Endothelial cell of umbilical vein (primary cell): ENCODE measurements around the gene GLUD1. TPM values are rescaled to one million over a fixed set of nuclear protein-coding genes. Genes with fewer than 3 reads are reported as not detected.
"Not testable (repeated sequence)": the region's sequence is repeated elsewhere in the genome, so short reads cannot be mapped to it uniquely, and the experiment has no call there.

Source experiments
- BruUV-seq: library from RNA; stranded (reverse); fragments of 400-500 nt; replicated peaks from 2 replicates; lab custom pipeline; 2021; lab: Mats Ljungman, UMichigan
- CTCF ChIA-PET: fragments of 300-600, 350-600 bp; sonication (Branson Sonifier 250); formaldehyde crosslinking; loops from one replicate; lab custom pipeline; 2021; ENCODE audit warnings: antibody characterized with exemption, inconsistent platforms; lab: Charles Lee
- POLR2A ChIA-PET: fragments of 300-600, 350-600 bp; sonication (Branson Sonifier 250); formaldehyde crosslinking; loops from one replicate; lab custom pipeline; 2021; ENCODE audit warnings: antibody characterized with exemption, inconsistent platforms; lab: Charles Lee
- DNase-seq: peaks from one replicate; pipeline ENCODE4 v3.0.0-alpha.2; 2011; ENCODE audit warnings: low read depth, low spot score
- FAIRE-seq: peaks from 2 replicates; lab custom pipeline; 2011; peaks lifted over from hg19 to GRCh38; lab: Jason Lieb, UNC
- H2AFZ ChIP-seq: 2 replicates; pipeline ENCODE4 v1.6.0; 2012; ENCODE audit warnings: low read depth, low read length, control low read depth, inconsistent platforms
- H3K27ac ChIP-seq: 2 replicates; pipeline ENCODE4 v1.5.1; 2011; ENCODE audit warnings: low read depth, mild to moderate bottlenecking, control low read depth, low read length, moderate library complexity; ENCODE audit not compliant: insufficient read depth
- H3K27me3 ChIP-seq, 2 experiments: 2 replicates each; pipeline versions ENCODE4 v1.6.0 to v1.6.1; 2011; ENCODE audit warnings: low read length in 2 of 2, mixed read lengths in 1 of 2; ENCODE audit not compliant: control insufficient read depth in 2 of 2, insufficient read depth in 2 of 2
- H3K36me3 ChIP-seq, 2 experiments: 2 replicates in 1 of 2; 3 replicates in 1 of 2; pipeline ENCODE4 v1.5.1; 2011; ENCODE audit warnings: low read length in 2 of 2, mild to moderate bottlenecking in 1 of 2, moderate library complexity in 1 of 2; ENCODE audit not compliant: control insufficient read depth in 2 of 2, insufficient read depth in 2 of 2; ENCODE audit errors: extremely low read depth in 1 of 2
- H3K4me1 ChIP-seq: 3 replicates; pipeline ENCODE4 v1.5.1; 2011; ENCODE audit warnings: mild to moderate bottlenecking, low read length; ENCODE audit not compliant: control insufficient read depth, insufficient read depth; ENCODE audit errors: extremely low read depth
- H3K4me2 ChIP-seq: 2 replicates; pipeline ENCODE4 v1.6.1; 2011; ENCODE audit warnings: low read length, control low read depth, mixed read lengths; ENCODE audit not compliant: insufficient read depth
- H3K4me3 ChIP-seq, 3 experiments: fragments of 200-600 bp in 1 of 3; sonication (generic), shearing (Covaris generic) in 1 of 3; replicated peaks in 1 of 3; 2 replicates each; pipeline ENCODE4 v1.5.1; 2011 to 2016; ENCODE audit warnings: control low read depth in 3 of 3, low read length in 3 of 3, mild to moderate bottlenecking in 2 of 3, inconsistent platforms in 1 of 3, low read depth in 1 of 3, moderate library complexity in 1 of 3; ENCODE audit not compliant: insufficient read depth in 1 of 3
- H3K79me2 ChIP-seq: 2 replicates; pipeline ENCODE4 v1.6.0; 2012; ENCODE audit warnings: low read length, inconsistent platforms; ENCODE audit not compliant: control insufficient read depth, insufficient read depth
- H3K9ac ChIP-seq: replicated peaks from 2 replicates; pipeline ENCODE3; 2011; ENCODE audit warnings: low read length, control low read depth; ENCODE audit not compliant: insufficient read depth; ENCODE audit errors: extremely low read depth
- H3K9me1 ChIP-seq: replicated peaks from 3 replicates; pipeline ENCODE4 v1.6.0; 2011; ENCODE audit warnings: mild to moderate bottlenecking, low read length; ENCODE audit not compliant: control insufficient read depth, insufficient read depth; ENCODE audit errors: extremely low read depth
- H3K9me3 ChIP-seq: replicated peaks from 2 replicates; pipeline ENCODE4 v1.5.1; 2012; ENCODE audit warnings: low read length, inconsistent platforms; ENCODE audit not compliant: control insufficient read depth, insufficient read depth
- H4K20me1 ChIP-seq: replicated peaks from 2 replicates; pipeline ENCODE3; 2011; ENCODE audit warnings: mild to moderate bottlenecking, low read length; ENCODE audit not compliant: control insufficient read depth, insufficient read depth; ENCODE audit errors: extremely low read depth
- dilution Hi-C: fragments of 300-500 bp; cut with MboI; formaldehyde crosslinking; loops from one replicate; pipeline ENCODE4 v1.15.0; 2019; ENCODE audit warnings: low sequenced_read_pairs; ENCODE audit not compliant: extremely low pct_ligation_motif_present
- intact Hi-C: fragments of 100-400 bp; cut with micrococcal nuclease; formaldehyde crosslinking; loops from one replicate; pipeline ENCODE4 v1.10.0; 2022
- polyA plus RNA-seq, 4 experiments: library from polyadenylated mRNA; depleted of rRNA in 3 of 4; stranded (reverse) in 3 of 4; unstranded in 1 of 4; fragments of >200 nt; gene quantifications; 2 replicates each; pipeline versions ENCODE4 v1.2.1 to v1.2.3, GENCODE V29; 2011 to 2012; ENCODE audit warnings: missing spikeins in 1 of 4
- total RNA-seq: library from RNA; stranded (reverse); gene quantifications from 2 replicates; pipeline ENCODE4 v1.2.3, GENCODE V29; 2021

GLUD1 gene
- total and polyA plus RNA-seq, 2 donors (not counting 3 experiments of a cell fraction or from before 2014, with no cell fraction given), result 41.9 to 94.7 TPM

- dilution Hi-C loops, BruUV-seq, FAIRE-seq, H3K4me1 ChIP-seq, H3K27ac ChIP-seq, H4K20me1 ChIP-seq, H3K79me2 ChIP-seq, intact Hi-C loops, POLR2A ChIA-PET, H3K4me2 ChIP-seq, DNase-seq, H3K4me3 ChIP-seq, H3K9me1 ChIP-seq, H2AFZ ChIP-seq, H3K27me3 ChIP-seq, H3K9ac ChIP-seq, CTCF ChIA-PET, H3K9me3 ChIP-seq, H3K36me3 ChIP-seq: not testable (repeated sequence)
Measured at GRCh38 chr10:87013528-87013927, 81.1 kb downstream of the GLUD1 start.

DNA sequence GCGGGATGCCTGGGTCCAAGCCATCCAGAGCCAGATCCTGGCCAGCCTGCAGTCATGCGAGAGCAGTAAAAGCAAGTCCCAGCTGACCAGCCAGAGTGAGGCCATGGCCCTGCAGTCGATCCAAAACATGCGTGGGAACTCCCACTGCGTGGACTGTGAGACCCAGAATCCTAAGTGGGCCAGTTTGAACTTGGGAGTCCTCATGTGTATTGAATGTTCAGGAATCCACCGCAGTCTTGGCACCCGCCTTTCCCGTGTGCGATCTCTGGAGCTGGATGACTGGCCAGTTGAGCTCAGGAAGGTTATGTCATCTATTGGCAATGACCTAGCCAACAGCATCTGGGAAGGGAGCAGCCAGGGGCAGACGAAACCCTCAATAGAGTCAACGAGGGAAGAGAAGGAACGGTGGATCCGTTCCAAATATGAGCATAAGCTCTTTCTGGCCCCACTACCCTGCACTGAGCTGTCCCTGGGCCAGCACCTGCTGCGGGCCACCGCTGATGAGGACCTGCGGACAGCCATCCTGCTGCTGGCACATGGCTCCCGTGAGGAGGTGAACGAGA is 85.4 kb downstream of the GLUD1 start:
- H3K9ac ChIP-seq, dilution Hi-C loops: not testable (repeated sequence)

DNA sequence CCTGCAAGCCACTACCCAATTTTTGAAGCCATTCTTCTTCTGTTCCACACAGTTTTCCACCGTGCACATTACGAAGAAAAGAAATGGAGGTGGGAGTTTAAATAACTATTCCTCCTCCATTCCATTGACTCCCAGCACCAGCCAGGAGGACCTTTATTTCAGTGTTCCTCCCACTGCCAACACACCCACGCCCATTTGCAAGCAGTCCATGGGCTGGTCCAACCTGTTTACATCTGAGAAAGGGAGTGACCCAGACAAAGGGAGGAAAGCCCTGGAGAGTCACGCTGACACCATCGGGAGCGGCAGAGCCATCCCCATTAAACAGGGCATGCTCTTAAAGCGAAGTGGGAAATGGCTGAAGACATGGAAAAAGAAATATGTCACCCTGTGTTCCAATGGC is 86.3 kb downstream of the GLUD1 start:
- POLR2A ChIA-PET, CTCF ChIA-PET: not testable (repeated sequence)

More for the DNA sequence above, 85.4 kb downstream of the GLUD1 start:
- H3K27ac ChIP-seq, H2AFZ ChIP-seq, BruUV-seq, intact Hi-C loops, H3K9me3 ChIP-seq, H3K4me1 ChIP-seq, H3K9me1 ChIP-seq, H3K4me3 ChIP-seq, H3K79me2 ChIP-seq, H3K27me3 ChIP-seq, H4K20me1 ChIP-seq, H3K4me2 ChIP-seq, H3K36me3 ChIP-seq, DNase-seq, CTCF ChIA-PET, POLR2A ChIA-PET, FAIRE-seq: not testable (repeated sequence)

DNA sequence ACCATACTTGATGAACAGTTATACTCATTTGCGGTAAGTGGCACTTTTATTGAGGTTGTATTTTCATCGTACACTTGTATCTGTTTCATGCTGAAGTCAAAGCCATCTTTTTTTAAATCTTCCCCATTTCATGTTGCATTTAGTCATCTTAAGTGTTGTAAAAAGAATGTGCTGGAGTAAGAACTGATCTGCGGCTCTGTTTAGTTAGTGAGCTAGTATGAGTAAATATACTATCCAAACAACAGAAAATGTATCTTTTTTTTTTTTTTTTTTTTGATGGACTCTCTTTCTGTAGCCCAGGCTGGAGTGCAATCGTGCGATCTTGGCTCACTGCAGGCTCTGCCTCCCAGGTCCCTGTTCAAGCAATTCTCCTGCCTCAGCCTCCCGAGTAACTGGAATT is 87.0 kb downstream of the GLUD1 start:
- FAIRE-seq, H3K27ac ChIP-seq, H3K36me3 ChIP-seq, H3K27me3 ChIP-seq, H3K79me2 ChIP-seq, POLR2A ChIA-PET, BruUV-seq, H3K9me3 ChIP-seq, H3K4me1 ChIP-seq, dilution Hi-C loops, H3K9ac ChIP-seq, intact Hi-C loops, CTCF ChIA-PET, H3K4me3 ChIP-seq, DNase-seq, H4K20me1 ChIP-seq, H3K9me1 ChIP-seq, H2AFZ ChIP-seq, H3K4me2 ChIP-seq: not testable (repeated sequence)

More for the DNA sequence above, 86.3 kb downstream of the GLUD1 start:
- H3K27ac ChIP-seq, H2AFZ ChIP-seq, H3K27me3 ChIP-seq, H3K9ac ChIP-seq, H3K9me1 ChIP-seq, BruUV-seq, FAIRE-seq, H3K9me3 ChIP-seq, H3K4me1 ChIP-seq, dilution Hi-C loops, H4K20me1 ChIP-seq, DNase-seq, H3K36me3 ChIP-seq, intact Hi-C loops, H3K4me3 ChIP-seq, H3K79me2 ChIP-seq, H3K4me2 ChIP-seq: not testable (repeated sequence)
